ENCODE data around the gene GCFC2.

Gene GCFC2

GRCh38 chr2:75710220-75710576, 517 bp downstream of the GCFC2 start:
- TF ChIP-seq CTCF (IDR thresholded peaks at IDR 0.05; ENCODE audit: control insufficient read depth, insufficient read depth, low read depth, low read length, missing control alignments): no peak
- no peak for DNase-seq (ENCODE audit: low read depth)
- peak overlapping the region; percentile 67 for H3K4me3 ChIP-seq (ENCODE audit: control insufficient read depth, low read depth, low read length)

- no peak for DNase-seq (ENCODE audit: low read depth)
- no peak for TF ChIP-seq CTCF (IDR thresholded peaks at IDR 0.05; ENCODE audit: control insufficient read depth, insufficient read depth, low read depth, low read length, missing control alignments)
- H3K4me3 ChIP-seq (ENCODE audit: control insufficient read depth, low read depth, low read length): no peak overlapping the region
These were observed 1.4 kb downstream of the GCFC2 start for GRCh38 chr2:75709297-75709696.

GRCh38 chr2:75707901-75708300, 2.8 kb downstream of the GCFC2 start:
- no peak overlapping the region for H3K4me3 ChIP-seq (ENCODE audit: control insufficient read depth, low read depth, low read length)
- no peak for TF ChIP-seq CTCF (IDR thresholded peaks at IDR 0.05; ENCODE audit: control insufficient read depth, insufficient read depth, low read depth, low read length, missing control alignments)
- no peak for DNase-seq (ENCODE audit: low read depth)

- H3K4me3 ChIP-seq (ENCODE audit: control insufficient read depth, low read depth, low read length): no peak overlapping the region
- no peak for DNase-seq (ENCODE audit: low read depth)
- TF ChIP-seq CTCF (IDR thresholded peaks at IDR 0.05; ENCODE audit: control insufficient read depth, insufficient read depth, low read depth, low read length, missing control alignments): no peak
These were observed 4.8 kb downstream of the GCFC2 start for GRCh38 chr2:75705921-75706320.

- no peak for TF ChIP-seq CTCF (IDR thresholded peaks at IDR 0.05; ENCODE audit: control insufficient read depth, insufficient read depth, low read depth, low read length, missing control alignments)
- no peak overlapping the region for H3K4me3 ChIP-seq (ENCODE audit: control insufficient read depth, low read depth, low read length)
- DNase-seq (ENCODE audit: low read depth): no peak
These were observed 7.0 kb downstream of the GCFC2 start for GRCh38 chr2:75703589-75704287.

GRCh38 chr2:75702593-75702992, 8.1 kb downstream of the GCFC2 start:
- no peak for TF ChIP-seq CTCF (IDR thresholded peaks at IDR 0.05; ENCODE audit: control insufficient read depth, insufficient read depth, low read depth, low read length, missing control alignments)
- H3K4me3 ChIP-seq (ENCODE audit: control insufficient read depth, low read depth, low read length): no peak overlapping the region
- no peak for DNase-seq (ENCODE audit: low read depth)
